Astrocyte (in vitro differentiated cells and primary cell): Measurements from ENCODE around the gene MLXIPL.

Experiments used
- CTCF ChIP-seq: IDR thresholded peaks from 2 replicates; pipeline ENCODE4 v1.5.1; 2011; ENCODE audit warnings: low read depth, mild to moderate bottlenecking, inconsistent platforms, low read length, moderate library complexity; ENCODE audit not compliant: insufficient read depth
- EZH2 ChIP-seq: IDR thresholded peaks from 2 replicates; pipeline ENCODE4 v1.6.1; 2012; ENCODE audit warnings: mild to moderate bottlenecking, low read length, inconsistent platforms; ENCODE audit not compliant: insufficient read depth

GRCh38 chr7:73569042-73569608 lies 55.2 kb downstream of the MLXIPL start:
- TF ChIP-seq CTCF (no peak), EZH2 (no peak)
